DMS53 (cell line): ENCODE results near the gene TMEM204.
"Not testable (repeated sequence)": the region's sequence is repeated elsewhere in the genome, so short reads cannot be mapped to it uniquely, and the experiment has no call there.

ENCODE experiments used
- DNase-seq: peaks from one replicate; lab custom pipeline; 2025; lab: John Stamatoyannopoulos, UW

TMEM204 gene

GRCh38 chr16:1595511-1595910 is 62.0 kb downstream of the TMEM204 start:
- not testable (repeated sequence) for DNase-seq

GRCh38 chr16:1596516-1596915 is 63.0 kb downstream of the TMEM204 start:
- DNase-seq: no peak

- DNase-seq: no peak
Measured at GRCh38 chr16:1597154-1597553, 63.7 kb downstream of the TMEM204 start.

- no peak for DNase-seq
Measured at GRCh38 chr16:1601031-1601430, 67.6 kb downstream of the TMEM204 start.

- DNase-seq: no peak
Measured at GRCh38 chr16:1601489-1601888, 68.0 kb downstream of the TMEM204 start.

- no peak for DNase-seq
Measured at GRCh38 chr16:1602285-1602684, 68.8 kb downstream of the TMEM204 start.
